GM18502 (cell line): Measurements from ENCODE around the gene GPC5.
A peak's percentile ranks its signal among the peaks of the same experiment; 100 is the strongest.

Experiments
- ATAC-seq: cut with Tn5 transposase; IDR thresholded peaks from one replicate; pipeline ENCODE4 v1.9.1; 2021; ENCODE audit warnings: mild to moderate bottlenecking; ENCODE audit not compliant: unreplicated experiment, poor library complexity

GPC5 gene

DNA sequence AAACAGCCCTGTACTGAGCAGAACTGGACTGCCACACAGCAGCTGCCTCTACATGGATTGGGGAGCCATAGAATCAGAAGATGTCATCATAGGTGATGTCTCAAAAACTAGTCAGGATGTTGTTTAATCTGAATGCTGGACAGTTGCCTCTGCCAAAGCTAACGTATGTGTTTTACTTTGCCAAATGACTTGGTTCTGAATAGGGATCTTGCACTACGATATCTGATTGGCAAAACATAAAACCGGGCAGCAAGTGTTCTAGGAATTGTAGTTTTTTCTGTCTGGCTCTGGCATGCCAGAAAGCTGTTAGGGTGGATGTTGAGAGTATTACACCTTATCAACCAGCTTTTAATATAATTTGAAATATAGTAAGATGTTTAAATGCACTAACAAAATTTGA, 645.9 kb downstream of the GPC5 start:
- no peak for ATAC-seq

- no peak for ATAC-seq
These were observed 656.0 kb downstream of the GPC5 start for GRCh38 chr13:92054389-92054788.

DNA sequence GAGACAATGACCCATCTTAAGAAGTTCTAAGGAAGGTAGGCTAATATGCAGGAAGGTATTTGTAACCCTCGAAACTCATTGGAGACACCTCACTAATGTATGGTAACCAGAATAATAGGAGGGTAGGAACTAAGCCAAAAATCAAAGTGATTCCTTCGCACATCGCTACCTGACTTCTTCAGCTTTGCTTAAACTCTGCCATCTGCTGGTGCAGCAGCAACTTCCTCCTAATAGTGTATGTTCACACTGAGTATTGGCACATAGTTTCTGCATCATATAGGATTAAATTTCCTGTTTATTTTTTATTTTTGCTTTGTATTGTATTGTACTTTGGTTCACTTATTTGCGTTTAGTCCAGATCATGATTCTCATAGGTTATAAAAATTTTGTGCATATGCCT, 676.2 kb downstream of the GPC5 start:
- peak; percentile 50 for ATAC-seq

- no peak for ATAC-seq
These were observed 699.0 kb downstream of the GPC5 start for GRCh38 chr13:92097337-92097903.

- ATAC-seq: no peak
These were observed 703.4 kb downstream of the GPC5 start for GRCh38 chr13:92101801-92102200.

- ATAC-seq: no peak
These were observed 705.3 kb downstream of the GPC5 start for GRCh38 chr13:92103689-92104153.

DNA sequence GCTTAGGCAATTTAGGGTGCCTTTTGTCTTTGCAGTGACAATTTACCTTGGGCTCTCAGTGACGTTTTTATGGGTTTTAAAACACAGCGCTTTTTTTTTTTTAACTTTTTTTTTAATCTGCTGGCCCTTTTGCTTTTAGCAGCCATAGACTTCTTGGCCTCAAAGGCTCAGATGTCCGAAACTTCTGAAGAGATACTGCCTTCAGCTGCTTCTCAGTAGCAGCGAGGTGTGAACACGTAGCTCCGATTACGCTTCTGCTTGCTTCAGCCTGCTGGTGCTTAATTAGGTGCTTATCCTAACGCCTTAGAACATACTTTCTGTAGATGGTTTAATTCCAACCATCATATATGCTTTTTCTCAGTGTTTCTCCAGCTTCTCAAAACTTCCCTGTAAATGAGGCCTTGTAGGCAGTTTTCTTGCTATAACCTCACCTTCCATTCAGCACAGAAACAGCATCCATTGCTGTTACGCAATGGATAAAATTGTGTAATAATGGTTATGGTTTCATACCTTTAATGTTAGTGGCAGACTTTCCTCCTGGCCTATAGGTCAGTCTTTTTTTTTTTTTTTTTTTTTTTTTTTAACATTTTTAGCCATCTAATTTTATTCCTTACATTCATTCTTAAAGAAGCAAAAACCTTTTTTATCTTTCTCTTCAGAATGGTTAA, 723.9 kb downstream of the GPC5 start:
- ATAC-seq: no peak

DNA sequence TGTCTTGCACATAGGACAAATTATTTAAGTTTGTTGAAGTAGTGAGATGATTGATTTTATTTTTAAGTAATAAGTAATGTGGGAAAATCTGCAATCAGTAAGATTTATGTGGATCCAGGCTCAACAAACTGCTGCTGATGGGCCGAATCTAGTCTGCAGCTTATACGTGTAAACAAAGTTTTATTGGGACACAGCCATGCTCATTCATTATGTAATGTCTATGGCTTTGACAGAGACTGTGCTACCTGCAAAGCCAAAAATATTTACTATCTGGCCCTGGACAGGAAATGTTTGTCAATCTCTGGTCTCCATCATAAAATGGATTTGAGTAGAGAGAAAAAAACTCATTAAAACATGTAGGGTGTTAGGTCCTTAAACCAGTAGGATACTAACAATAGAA, 728.0 kb downstream of the GPC5 start:
- ATAC-seq: no peak

DNA sequence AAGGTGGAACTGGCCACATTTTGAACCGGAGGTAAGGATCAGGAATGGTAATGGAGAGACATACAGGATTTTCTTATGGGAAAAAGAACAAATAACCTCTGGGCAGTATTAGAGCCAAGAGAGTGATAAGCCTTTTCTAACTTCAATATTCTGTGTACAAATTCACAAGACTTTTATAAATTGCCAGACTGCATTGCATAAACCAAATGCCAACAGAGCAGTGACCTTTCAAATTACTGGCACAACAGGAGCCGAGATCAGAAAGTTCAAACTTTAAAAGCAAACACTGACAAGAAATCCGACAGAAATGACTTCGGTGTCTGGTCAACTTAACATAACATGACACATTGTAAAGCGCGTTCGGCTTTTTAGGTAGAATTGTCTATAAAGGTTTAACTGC, 737.1 kb downstream of the GPC5 start:
- no peak for ATAC-seq

- no peak for ATAC-seq
These were observed 738.2 kb downstream of the GPC5 start for GRCh38 chr13:92136449-92137155.

DNA sequence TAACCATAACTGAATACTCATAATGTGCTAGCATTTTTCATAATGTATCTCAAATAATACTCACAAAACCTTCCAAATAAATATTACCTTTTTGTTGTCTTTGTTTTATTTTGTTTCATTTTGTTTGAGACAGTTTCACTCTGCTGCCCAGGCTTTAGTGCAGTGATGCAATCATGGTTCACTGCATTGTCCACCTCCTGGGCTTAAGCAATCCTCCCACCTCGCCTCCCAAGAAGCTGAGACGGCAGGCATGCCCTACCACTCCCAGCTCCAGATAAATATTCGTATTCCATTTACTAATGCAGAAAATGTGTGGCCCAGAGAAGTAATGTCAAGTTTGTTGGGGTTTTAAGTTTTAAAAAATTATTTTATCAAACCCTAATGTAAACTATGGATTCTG, 739.1 kb downstream of the GPC5 start:
- ATAC-seq: no peak

GRCh38 chr13:92143766-92144165, 745.3 kb downstream of the GPC5 start:
- no peak for ATAC-seq

DNA sequence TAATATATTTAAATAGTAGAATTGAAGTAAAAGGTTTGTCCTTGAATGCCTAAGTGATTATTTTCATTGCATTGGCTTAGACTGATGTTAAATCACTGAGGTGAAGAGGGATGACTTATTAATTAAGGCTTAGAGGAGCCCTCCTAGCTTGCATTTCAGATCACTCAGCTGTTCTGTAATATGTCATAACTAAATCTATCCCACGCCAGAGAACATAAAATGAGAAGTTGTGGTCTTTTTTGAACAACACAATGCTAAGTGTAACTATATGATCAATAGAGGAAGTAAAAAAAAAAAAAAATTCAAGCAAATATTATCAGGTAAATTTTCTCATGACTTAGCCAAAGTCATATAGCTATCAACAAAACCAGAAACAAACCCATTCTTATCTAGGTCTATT, 752.2 kb downstream of the GPC5 start:
- ATAC-seq: no peak

- no peak for ATAC-seq
These were observed 759.9 kb downstream of the GPC5 start for GRCh38 chr13:92158346-92158745.

DNA sequence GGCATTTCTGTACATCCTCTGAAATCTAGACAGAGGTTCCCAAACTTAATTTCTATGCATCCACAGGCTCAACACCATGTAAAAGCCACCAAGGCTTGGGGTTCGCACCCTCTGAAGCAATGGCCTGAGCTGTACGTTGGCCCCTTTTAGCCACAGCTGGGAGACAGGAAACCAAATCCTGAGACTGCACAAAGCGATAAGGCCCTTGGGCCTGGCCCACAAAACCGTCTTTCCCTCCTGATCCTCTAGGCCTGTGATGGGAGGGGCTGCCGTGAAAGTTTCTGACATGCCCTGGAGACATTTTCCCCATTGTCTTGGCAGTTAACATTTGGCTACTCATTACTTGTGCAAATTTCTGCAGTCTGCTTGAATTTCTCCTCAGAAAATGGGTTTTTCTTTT, 766.4 kb downstream of the GPC5 start:
- no peak for ATAC-seq

- ATAC-seq: no peak
These were observed 773.8 kb downstream of the GPC5 start for GRCh38 chr13:92172191-92172590.

DNA sequence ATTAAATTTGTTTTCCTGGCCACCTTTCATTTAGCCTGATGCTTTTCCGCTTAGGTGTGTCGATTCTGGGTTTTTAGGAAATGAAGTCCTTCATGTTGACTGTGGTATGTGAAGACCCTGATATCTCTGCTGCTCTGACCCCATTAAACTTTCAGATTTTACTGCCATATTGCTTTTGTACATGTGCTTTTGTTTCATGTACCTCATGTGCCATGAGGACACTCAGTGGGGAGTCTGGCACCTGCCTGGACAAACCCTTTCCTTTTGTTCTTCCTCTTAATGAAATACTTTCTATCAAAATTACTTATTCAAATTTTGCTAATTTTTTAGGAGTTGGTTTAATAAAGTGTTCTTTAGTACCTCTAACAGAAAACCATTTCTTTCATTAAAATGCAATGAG, 774.8 kb downstream of the GPC5 start:
- ATAC-seq: no peak

DNA sequence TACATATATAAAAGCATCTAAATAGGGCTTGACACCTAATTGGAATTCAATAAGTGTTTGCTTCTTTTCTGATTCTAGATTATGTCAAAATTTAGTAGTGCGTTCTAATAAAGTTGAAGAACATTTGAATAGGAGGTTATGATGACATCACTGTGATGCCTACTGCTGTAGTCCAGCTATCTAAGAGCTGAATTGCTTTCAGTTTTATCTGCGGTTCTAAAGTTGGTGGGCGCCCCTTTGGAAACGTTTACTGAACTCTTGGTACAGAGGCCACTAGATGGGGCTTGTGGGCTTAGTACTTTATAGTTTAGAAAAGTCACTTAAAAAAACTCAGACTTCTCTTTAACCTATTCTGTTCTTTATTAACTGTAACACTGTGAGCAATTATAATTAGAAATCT, 776.9 kb downstream of the GPC5 start:
- no peak for ATAC-seq

DNA sequence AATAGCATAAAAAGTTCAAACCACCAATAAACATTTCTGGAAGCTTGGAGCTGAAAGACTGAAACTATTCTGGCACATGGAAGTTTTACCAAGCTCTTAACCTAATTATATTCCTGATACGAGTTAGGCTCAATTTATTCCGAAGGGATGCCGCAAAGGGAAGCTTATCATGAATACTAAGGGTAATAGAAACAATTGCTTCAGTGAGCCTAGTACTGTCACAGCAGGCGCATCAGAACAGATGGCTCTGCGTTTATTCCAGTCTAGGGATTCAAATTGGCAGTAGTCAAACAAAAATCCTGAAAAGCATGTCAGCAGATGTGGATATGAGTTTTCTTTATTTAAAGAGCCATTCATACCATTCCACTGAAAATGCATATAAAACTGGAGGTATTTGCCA, 779.5 kb downstream of the GPC5 start:
- ATAC-seq: no peak

DNA sequence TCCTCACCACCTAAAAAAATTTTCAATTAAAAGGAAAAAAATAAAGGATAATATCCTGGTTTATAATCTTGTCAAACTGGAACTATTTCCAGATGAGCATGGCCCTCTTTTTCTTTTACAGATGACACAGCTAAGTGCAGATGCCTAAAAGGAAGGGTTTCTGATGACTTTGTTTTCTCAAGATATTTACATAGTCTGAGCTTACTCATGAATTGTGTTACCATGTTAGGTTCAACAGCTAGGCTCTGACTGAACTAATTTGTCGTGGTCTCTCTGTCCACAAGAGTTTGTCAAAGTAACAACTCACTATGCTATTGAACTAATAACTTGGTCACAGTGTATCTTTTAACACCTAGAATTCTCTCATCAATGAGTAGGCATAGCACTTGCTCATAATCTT, 780.8 kb downstream of the GPC5 start:
- ATAC-seq: no peak

GRCh38 chr13:92187378-92187989, 789.1 kb downstream of the GPC5 start:
- peak; percentile 85 for ATAC-seq
